ES-I3 (cell line): ENCODE results near the gene C1GALT1.

Experiments
- H3K36me3 ChIP-seq: 2 replicates; pipeline ENCODE4 v1.6.1; 2013; ENCODE audit warnings: mild to moderate bottlenecking, low read length, control low read depth, moderate library complexity; ENCODE audit not compliant: insufficient read depth
- H3K4me1 ChIP-seq: 2 replicates; pipeline ENCODE4 v1.6.1; 2013; ENCODE audit warnings: mild to moderate bottlenecking, control low read depth, low read length; ENCODE audit not compliant: insufficient read depth
- H3K9ac ChIP-seq: 2 replicates; pipeline ENCODE4 v1.6.1; 2013; ENCODE audit warnings: low read depth, mild to moderate bottlenecking, low read length, moderate library complexity
- H3K9me3 ChIP-seq: 2 replicates; pipeline ENCODE4 v1.6.1; 2013; ENCODE audit warnings: mild to moderate bottlenecking, low read length, moderate library complexity; ENCODE audit not compliant: control insufficient read depth, insufficient read depth

Gene C1GALT1

DNA sequence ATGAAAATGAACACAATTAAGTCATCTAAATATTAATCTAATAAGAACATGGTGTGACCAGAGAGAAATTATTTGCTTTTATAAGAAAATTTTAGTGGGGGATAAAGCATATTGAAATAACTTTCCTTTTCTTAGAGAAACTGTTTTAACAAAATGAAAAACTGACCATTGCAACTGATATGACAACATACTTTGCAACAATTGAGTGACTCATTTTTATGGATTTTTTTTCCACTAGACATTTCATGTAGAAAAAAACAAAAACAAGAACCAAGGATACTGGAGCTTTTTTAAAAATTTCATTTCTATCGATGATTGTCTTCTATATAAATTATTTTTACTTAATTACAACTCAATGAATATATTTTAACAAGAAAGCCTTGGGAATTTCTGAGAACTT lies 90.0 kb downstream of the C1GALT1 start:
- no peaks in the 10 kb centered on the region for H3K36me3 ChIP-seq
- no peaks in the 10 kb centered on the region for H3K4me1 ChIP-seq
- H3K9me3 ChIP-seq, result no peaks in the 10 kb centered on the region
- H3K9ac ChIP-seq, result no peak overlapping the region

DNA sequence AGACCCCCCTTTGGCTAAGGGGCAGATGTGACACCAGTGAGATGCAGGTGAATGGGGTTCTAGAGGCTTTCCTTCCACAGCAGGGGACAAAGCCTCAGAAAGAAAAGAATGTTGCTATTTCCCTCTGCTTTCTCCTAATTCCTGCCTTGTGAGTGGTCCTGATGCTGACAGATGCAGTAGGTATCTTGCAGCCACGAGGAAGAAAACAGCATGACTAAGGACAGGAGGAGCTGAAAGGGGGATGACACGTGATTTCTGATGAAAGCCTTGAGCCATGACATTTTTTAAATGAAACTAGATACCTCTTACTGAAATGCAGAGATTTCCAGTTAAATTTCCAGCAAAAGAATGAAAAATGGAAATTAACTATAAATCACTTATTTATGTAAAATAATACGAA lies 92.4 kb downstream of the C1GALT1 start:
- no peaks in the 10 kb centered on the region for H3K4me1 ChIP-seq
- H3K9ac ChIP-seq, result no peak overlapping the region
- no peaks in the 10 kb centered on the region for H3K36me3 ChIP-seq
- H3K9me3 ChIP-seq, result no peaks in the 10 kb centered on the region

- Histone ChIP-seq H3K4me1 (no peaks in the 10 kb centered on the region), H3K36me3 (no peaks in the 10 kb centered on the region), H3K9ac (no peak overlapping the region), H3K9me3 (no peaks in the 10 kb centered on the region)
Measured at GRCh38 chr7:7276161-7276560, 93.8 kb downstream of the C1GALT1 start.

- H3K9me3 ChIP-seq, result no peaks in the 10 kb centered on the region
- H3K9ac ChIP-seq, result no peak overlapping the region
- H3K4me1 ChIP-seq, result no peaks in the 10 kb centered on the region
- H3K36me3 ChIP-seq, result no peaks in the 10 kb centered on the region
Measured at GRCh38 chr7:7290429-7291122, 108.2 kb downstream of the C1GALT1 start.

- H3K9ac ChIP-seq, result no peak overlapping the region
- H3K4me1 ChIP-seq, result no peaks in the 10 kb centered on the region
- no peaks in the 10 kb centered on the region for H3K9me3 ChIP-seq
- H3K36me3 ChIP-seq, result no peaks in the 10 kb centered on the region
Measured at GRCh38 chr7:7292085-7292484, 109.7 kb downstream of the C1GALT1 start.

DNA sequence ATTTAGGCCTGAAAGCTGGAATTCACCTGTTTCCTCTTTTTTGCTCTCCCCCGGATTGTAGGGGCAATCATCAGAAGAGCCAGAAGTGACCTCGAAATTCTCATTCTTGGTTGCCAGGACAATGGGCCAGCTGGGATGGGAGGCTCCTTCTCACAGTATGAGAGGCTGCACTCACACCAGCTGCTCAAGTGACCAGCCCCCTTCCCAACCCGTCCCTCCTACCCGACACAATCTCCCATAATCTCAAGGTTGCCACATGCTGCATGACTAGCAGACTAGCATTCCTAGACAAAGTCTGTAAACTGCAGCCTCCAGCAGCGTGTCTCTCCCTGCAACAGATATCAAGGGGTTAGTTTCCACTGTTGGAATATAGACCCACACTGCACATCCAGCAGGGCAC lies 110.3 kb downstream of the C1GALT1 start:
- Histone ChIP-seq H3K4me1 (no peaks in the 10 kb centered on the region), H3K9ac (no peak overlapping the region), H3K36me3 (no peaks in the 10 kb centered on the region), H3K9me3 (no peaks in the 10 kb centered on the region)

- Histone ChIP-seq H3K9ac (no peak overlapping the region), H3K9me3 (no peaks in the 10 kb centered on the region), H3K36me3 (no peaks in the 10 kb centered on the region), H3K4me1 (no peaks in the 10 kb centered on the region)
Measured at GRCh38 chr7:7293092-7293491, 110.7 kb downstream of the C1GALT1 start.

GRCh38 chr7:7294911-7295310 lies 112.6 kb downstream of the C1GALT1 start:
- Histone ChIP-seq H3K4me1 (no peaks in the 10 kb centered on the region), H3K9me3 (no peaks in the 10 kb centered on the region), H3K9ac (no peak overlapping the region), H3K36me3 (no peaks in the 10 kb centered on the region)
